Measurements from ENCODE around the gene ACBD6.

DNA sequence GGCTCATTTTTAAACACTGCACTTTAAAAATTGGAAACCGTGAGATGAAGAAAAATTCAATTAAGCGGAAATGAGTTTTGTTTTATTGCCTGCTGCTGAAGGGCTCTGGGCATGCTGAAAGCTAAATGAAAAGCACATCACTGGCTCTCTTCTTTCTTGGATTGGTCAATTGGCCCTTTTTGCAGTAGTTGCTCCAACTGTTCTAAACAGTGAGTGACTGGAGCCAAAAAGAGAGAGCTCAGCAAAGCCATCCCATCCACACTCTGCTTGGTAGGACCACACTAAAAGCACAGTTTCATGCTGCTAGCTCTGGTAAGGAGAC lies 224.2 kb downstream of the ACBD6 start:
- TF ChIP-seq POLR2AphosphoS5 (IDR thresholded peaks at IDR 0.05; ENCODE audit: borderline replicate concordance, low read depth, low read length): no peak
- no peak for TF ChIP-seq EZH2 (IDR thresholded peaks at IDR 0.05)
